CD4-positive, alpha-beta T cell treated with Interferon alpha-2 for 1 hour (primary cell): ENCODE measurements around the gene MAPK8IP1.

ENCODE experiments used
- DNase-seq, 2 donors: peaks; one replicate each; pipeline ENCODE4 v3.0.0-alpha.2; 2020 to 2022

MAPK8IP1 gene

GRCh38 chr11:45947885-45948284 lies 62.4 kb downstream of the MAPK8IP1 start:
- DNase-seq = no peak

DNA sequence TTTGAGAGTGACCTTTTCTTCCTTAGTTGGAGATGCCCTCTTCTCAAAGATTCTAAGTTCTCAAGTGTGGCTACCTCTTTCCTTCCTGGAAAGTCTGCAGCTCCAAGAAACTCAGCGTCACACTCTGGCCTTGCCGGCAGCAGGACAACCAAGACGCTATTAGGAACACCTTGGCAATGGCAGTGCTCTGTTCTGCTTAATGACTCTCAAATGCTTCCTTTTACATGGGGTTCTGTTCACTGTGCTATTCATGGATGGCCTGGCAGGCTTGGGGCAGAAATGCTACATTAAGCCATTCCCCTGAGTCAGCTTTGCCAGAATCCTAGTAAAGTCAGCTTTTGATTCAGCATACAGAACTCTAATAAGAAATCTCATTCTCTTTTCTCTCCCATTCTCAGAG lies 62.9 kb downstream of the MAPK8IP1 start:
- DNase-seq = no peak

DNA sequence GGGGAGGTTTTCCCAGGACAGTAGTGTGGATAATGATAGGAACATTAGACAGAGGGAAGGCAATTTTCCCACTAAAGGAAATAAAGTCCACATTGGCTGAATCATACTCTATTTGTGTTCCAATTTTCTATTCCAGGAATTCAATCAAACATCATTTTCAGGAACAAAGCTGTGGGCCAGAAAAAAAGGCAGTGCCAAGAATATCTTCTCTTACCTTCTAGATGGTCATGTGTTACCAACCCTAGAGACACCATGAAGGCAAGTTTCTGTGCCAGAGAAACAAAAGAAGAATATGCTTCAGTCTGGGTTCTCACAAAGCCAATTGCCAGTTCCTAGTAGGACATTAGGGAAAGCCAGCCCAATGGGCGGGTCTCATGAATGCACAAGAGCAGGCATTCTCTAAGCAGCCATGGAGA lies 64.5 kb downstream of the MAPK8IP1 start:
- DNase-seq = no peak
